ENCODE results near the gene CALML5.
A peak's percentile ranks its signal among the peaks of the same experiment; 100 is the strongest.

The CALML5 gene

DNA sequence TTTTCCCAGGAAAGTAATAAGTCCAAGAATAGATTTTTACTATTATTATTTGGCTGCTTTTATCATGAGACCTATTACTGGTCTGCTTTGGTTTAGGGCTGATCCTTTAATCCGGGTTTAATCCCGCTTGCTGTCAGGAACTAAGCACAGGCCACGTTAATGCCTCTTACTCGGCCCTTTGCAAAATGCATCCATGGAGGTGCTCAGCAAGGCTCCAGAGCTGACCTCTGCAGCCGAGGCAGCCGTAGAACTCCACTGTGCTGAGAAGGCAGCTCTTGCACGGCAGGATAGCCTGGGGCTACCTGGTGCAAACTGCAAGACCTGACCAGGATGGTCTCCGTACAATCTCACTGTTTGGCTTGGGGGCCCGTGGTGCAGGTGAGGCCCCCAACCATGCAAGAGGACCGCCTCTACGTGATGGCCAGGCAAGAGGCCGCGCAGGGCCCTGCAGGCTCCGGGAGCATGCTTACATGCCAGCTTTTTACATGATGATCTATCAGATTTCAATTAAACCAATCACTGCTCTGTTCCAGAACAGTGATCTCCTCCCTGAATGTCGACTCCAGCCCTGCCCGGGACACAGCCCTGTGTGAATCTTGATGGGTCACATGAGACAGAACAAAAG lies 15.0 kb upstream of the CALML5 start:
- Mint-ChIP-seq H3K36me3 (ENCODE audit: low read depth) (no peaks in the 10 kb centered on the region), H3K27ac (no peak overlapping the region), H3K9me3 (no peaks in the 10 kb centered on the region), H3K4me3 (no peak overlapping the region), H3K27me3 (peaks cover 11% of the 10 kb centered on the region), H3K4me1 (ENCODE audit: low read depth) (peaks cover 11% of the 10 kb centered on the region)
- DNase-seq = no peak

DNA sequence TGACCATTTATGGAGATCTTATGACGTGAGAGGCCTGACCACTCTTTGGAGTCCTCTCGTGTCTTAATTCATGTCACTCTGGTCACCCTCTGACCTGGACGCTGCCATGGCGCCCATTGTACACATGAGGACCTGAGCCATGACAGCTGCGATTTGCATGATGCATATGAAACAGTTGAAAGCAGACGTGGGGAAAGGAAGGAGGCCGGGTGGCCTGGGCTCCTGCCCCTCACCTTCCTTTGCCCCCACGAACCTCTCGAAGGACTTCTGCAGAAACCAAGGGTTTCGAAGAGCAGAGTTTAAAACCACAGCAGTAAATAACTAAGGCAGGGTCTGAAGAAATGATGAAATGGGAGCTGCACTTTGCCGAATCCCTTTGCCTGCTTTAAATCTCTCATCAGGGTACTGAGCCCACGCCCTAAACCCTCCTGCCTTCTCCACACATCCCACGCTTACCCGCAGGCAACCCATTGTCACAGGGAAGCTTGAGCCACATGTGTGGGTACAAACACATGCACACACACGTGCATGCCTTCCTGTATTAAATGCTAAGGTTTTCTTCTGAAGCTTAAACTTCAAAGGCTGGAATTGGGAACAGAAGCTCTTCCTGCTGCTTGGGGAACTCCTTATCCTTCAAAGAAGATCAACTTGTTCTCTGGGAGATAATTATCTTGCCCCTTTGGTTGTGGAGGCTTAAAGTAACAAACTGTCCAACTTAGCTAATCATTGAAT lies 13.7 kb upstream of the CALML5 start:
- H3K36me3 Mint-ChIP-seq (ENCODE audit: low read depth) = no peaks in the 10 kb centered on the region
- no peak overlapping the region for H3K4me3 Mint-ChIP-seq
- peaks cover 11% of the 10 kb centered on the region for H3K4me1 Mint-ChIP-seq (ENCODE audit: low read depth)
- H3K27me3 Mint-ChIP-seq = peaks cover 11% of the 10 kb centered on the region
- H3K27ac Mint-ChIP-seq = peak overlapping the region; percentile 45
- H3K9me3 Mint-ChIP-seq = no peaks in the 10 kb centered on the region
- no peak for DNase-seq

DNA sequence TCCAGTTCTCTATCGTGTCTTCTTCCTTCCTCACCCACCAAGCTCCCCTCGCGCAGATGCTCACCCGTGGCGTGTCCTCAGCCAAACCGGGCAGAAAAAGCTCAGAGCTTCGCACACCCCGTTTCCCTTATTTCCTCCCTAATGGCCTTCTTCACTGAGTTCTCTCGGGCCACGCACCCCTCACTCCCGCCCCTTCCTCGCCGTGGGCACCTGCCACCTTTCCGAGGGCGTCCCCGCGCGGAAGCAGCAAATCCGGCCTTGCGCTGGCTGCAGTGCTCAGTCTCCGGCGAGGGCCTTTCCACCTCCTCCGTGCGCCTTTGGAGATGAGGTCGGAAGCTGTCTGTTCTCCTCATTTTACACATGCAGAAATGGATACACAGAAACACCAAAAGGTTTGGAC lies 13.0 kb upstream of the CALML5 start:
- no peaks in the 10 kb centered on the region for H3K36me3 Mint-ChIP-seq (ENCODE audit: low read depth)
- H3K4me3 Mint-ChIP-seq = no peak overlapping the region
- H3K27ac Mint-ChIP-seq = no peak overlapping the region
- no peak for DNase-seq
- no peaks in the 10 kb centered on the region for H3K9me3 Mint-ChIP-seq
- peaks cover 11% of the 10 kb centered on the region for H3K4me1 Mint-ChIP-seq (ENCODE audit: low read depth)
- peaks cover 11% of the 10 kb centered on the region for H3K27me3 Mint-ChIP-seq

- Mint-ChIP-seq H3K27ac (no peak overlapping the region), H3K27me3 (peaks cover 11% of the 10 kb centered on the region), H3K9me3 (no peaks in the 10 kb centered on the region), H3K4me1 (ENCODE audit: low read depth) (peaks cover 11% of the 10 kb centered on the region), H3K4me3 (no peak overlapping the region), H3K36me3 (ENCODE audit: low read depth) (no peaks in the 10 kb centered on the region)
- no peak for DNase-seq
These were observed 12.5 kb upstream of the CALML5 start for GRCh38 chr10:5511885-5512280.

DNA sequence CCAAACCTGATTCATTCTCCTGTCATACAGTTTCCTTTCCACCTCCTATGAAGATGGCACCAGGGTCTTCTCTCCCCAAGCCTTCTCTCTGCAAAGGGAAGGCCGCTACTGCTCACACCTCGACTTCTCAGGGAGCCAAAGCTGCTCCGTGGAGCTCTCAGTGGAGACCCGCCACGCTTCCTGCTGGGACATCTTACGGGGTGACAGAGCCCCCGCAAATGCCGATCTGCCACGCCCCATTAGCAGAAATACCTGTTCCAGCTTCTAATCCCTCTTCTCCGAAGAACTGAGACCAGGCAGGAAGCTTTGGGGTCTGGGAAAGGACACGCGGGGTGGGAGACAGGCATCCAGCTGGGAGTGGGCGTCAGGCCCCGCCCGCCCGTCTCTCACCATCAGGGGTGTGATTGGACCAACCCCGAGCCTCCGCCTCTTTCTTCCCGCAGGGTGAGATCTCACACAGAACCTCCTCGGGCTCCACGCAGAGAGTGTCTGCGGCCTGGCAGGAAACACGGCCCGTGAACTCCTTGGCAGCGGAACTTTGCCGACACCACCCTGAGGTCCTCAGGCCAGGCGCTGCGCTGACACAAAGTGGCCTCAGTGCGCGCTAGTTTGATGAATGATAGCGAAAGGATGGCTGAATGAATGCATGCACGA lies 12.0 kb upstream of the CALML5 start:
- peaks cover 11% of the 10 kb centered on the region for H3K27me3 Mint-ChIP-seq
- H3K27ac Mint-ChIP-seq = no peak overlapping the region
- DNase-seq = no peak
- H3K4me3 Mint-ChIP-seq = no peak overlapping the region
- H3K4me1 Mint-ChIP-seq (ENCODE audit: low read depth) = peaks cover 11% of the 10 kb centered on the region
- H3K36me3 Mint-ChIP-seq (ENCODE audit: low read depth) = no peaks in the 10 kb centered on the region
- no peaks in the 10 kb centered on the region for H3K9me3 Mint-ChIP-seq

GRCh38 chr10:5510281-5511072 lies 11.1 kb upstream of the CALML5 start:
- H3K4me1 Mint-ChIP-seq (ENCODE audit: low read depth) = peaks cover 11% of the 10 kb centered on the region
- no peaks in the 10 kb centered on the region for H3K9me3 Mint-ChIP-seq
- no peak overlapping the region for H3K27ac Mint-ChIP-seq
- no peaks in the 10 kb centered on the region for H3K36me3 Mint-ChIP-seq (ENCODE audit: low read depth)
- no peak overlapping the region for H3K4me3 Mint-ChIP-seq
- peaks cover 9% of the 10 kb centered on the region for H3K27me3 Mint-ChIP-seq
- DNase-seq = no peak

GRCh38 chr10:5509691-5510090 lies 10.3 kb upstream of the CALML5 start:
- Mint-ChIP-seq H3K27ac (no peak overlapping the region), H3K36me3 (ENCODE audit: low read depth) (no peaks in the 10 kb centered on the region), H3K4me3 (no peak overlapping the region), H3K9me3 (no peaks in the 10 kb centered on the region), H3K4me1 (ENCODE audit: low read depth) (peaks cover 11% of the 10 kb centered on the region), H3K27me3 (peaks cover 8% of the 10 kb centered on the region)
- no peak for DNase-seq

DNA sequence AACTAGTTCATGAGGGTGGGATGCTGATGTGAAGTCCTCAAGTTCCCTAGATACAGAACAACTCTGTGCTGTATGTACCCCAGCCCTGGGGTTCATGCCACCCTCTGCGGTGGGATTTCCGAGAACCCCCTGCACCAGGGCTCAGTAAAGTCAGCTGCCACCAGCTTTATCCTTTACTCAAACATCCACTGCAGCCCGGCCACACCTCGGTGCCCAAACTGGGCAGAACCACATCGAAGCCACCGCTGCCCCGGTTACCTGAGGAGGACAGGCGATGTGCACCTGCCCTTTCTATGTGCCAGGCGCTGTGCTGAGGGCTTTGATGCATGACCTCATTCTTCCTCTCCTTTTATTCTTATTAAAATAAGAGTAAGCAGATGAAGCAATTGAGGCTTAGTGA lies 9.9 kb upstream of the CALML5 start:
- no peak for DNase-seq
- H3K4me1 Mint-ChIP-seq (ENCODE audit: low read depth) = peaks cover 11% of the 10 kb centered on the region
- H3K36me3 Mint-ChIP-seq (ENCODE audit: low read depth) = no peaks in the 10 kb centered on the region
- no peaks in the 10 kb centered on the region for H3K9me3 Mint-ChIP-seq
- no peak overlapping the region for H3K27ac Mint-ChIP-seq
- no peak overlapping the region for H3K4me3 Mint-ChIP-seq
- peaks cover 8% of the 10 kb centered on the region for H3K27me3 Mint-ChIP-seq

GRCh38 chr10:5508786-5509185 lies 9.4 kb upstream of the CALML5 start:
- no peaks in the 10 kb centered on the region for H3K9me3 Mint-ChIP-seq
- H3K4me1 Mint-ChIP-seq (ENCODE audit: low read depth) = peaks cover 11% of the 10 kb centered on the region
- H3K27ac Mint-ChIP-seq = no peak overlapping the region
- H3K4me3 Mint-ChIP-seq = no peak overlapping the region
- H3K36me3 Mint-ChIP-seq (ENCODE audit: low read depth) = no peaks in the 10 kb centered on the region
- peaks cover 8% of the 10 kb centered on the region for H3K27me3 Mint-ChIP-seq
- DNase-seq = no peak

DNA sequence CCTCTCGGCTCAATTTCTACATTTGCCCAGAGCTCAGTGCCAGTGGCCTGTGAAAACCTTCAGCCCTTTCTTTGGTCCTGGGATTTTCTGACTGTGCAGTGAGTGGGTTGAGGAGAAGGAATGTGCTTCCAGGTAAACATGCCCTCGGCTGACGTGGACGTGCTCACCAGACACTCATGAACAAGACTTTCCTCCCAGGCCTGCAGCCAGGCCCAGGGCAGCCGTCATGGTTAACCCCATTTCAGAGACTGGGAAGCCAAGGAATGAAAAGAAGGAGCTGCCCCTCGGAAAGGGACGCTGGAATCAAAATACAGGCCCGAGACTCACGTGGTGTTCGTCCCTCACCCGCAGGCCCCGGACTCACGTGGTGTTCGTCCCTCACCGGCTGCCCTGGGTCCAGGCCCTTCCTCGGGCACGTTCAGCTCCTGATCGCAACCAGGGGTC lies 8.8 kb upstream of the CALML5 start:
- Mint-ChIP-seq H3K4me3 (no peak overlapping the region), H3K4me1 (ENCODE audit: low read depth) (peaks cover 7% of the 10 kb centered on the region), H3K27me3 (peaks cover 9% of the 10 kb centered on the region), H3K36me3 (ENCODE audit: low read depth) (no peaks in the 10 kb centered on the region), H3K9me3 (no peaks in the 10 kb centered on the region), H3K27ac (no peak overlapping the region)
- no peak for DNase-seq

GRCh38 chr10:5507649-5508131 lies 8.3 kb upstream of the CALML5 start:
- peaks cover 12% of the 10 kb centered on the region for H3K27me3 Mint-ChIP-seq
- no peak for DNase-seq
- H3K27ac Mint-ChIP-seq = no peak overlapping the region
- peaks cover 2% of the 10 kb centered on the region for H3K4me1 Mint-ChIP-seq (ENCODE audit: low read depth)
- no peaks in the 10 kb centered on the region for H3K36me3 Mint-ChIP-seq (ENCODE audit: low read depth)
- H3K9me3 Mint-ChIP-seq = no peaks in the 10 kb centered on the region
- no peak overlapping the region for H3K4me3 Mint-ChIP-seq

DNA sequence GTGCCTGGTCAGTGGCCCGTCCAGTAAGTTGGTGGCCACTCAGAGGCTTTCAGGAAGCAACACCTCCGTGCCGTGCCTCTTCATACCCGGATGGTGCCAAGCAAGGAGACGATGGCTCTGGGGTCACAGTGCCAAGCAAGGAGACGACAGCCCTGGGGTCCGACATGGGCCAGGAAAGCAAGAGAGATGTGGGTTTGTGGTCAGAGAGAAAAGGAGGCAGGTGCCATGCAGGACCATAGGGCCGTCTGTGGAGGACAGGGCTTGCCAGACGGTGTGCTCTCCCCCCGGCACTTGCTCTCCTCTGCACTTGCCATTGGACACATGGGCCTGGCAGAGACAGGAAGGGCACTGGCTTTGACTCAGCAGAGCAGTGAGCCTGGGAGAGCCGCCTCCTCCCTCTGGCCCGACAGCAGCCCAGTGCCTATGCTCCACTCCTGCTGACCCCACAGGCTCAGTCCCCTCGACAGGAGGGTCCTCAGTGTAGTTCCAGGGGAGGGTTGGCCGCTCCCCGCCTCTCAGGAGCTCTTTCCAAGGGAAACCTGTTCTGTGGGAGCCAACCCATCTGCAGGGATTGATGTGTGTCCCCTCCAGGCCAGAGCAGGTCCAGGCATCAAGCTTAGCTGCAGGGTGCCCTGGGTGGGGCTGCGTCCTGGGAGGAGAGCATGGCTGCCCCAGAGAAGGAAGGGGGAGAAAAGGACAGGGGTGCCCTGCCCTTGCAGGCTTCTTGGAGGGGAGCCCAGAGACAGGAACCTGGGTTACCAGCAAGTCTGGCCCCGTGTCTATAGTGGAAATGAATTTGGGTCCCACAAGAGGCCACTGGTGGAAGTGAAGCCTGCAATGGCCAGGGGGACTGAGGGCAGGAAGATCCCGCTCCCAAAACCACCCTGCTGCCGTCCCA lies 7.6 kb upstream of the CALML5 start:
- Mint-ChIP-seq H3K4me3 (no peak overlapping the region), H3K27me3 (peaks cover 6% of the 10 kb centered on the region), H3K27ac (no peak overlapping the region), H3K9me3 (no peaks in the 10 kb centered on the region), H3K36me3 (ENCODE audit: low read depth) (no peaks in the 10 kb centered on the region), H3K4me1 (ENCODE audit: low read depth) (no peaks in the 10 kb centered on the region)
- DNase-seq = peak; percentile 20

- no peak for DNase-seq
- H3K27ac Mint-ChIP-seq = no peak overlapping the region
- no peak overlapping the region for H3K4me3 Mint-ChIP-seq
- H3K36me3 Mint-ChIP-seq (ENCODE audit: low read depth) = no peaks in the 10 kb centered on the region
- no peaks in the 10 kb centered on the region for H3K9me3 Mint-ChIP-seq
- peaks cover 6% of the 10 kb centered on the region for H3K27me3 Mint-ChIP-seq
- no peaks in the 10 kb centered on the region for H3K4me1 Mint-ChIP-seq (ENCODE audit: low read depth)
These were observed 6.9 kb upstream of the CALML5 start for GRCh38 chr10:5506246-5506645.

Measured in activated T-cell treated with anti-CD3 and anti-CD28 coated beads, Interleukin-2, amount 50 U/mL, for 24 hours (primary cell).